ENCODE results near the gene RHCG.
"Not testable (repeated sequence)": the region's sequence is repeated elsewhere in the genome, so short reads cannot be mapped to it uniquely, and the experiment has no call there.

The RHCG gene

GRCh38 chr15:89469426-89470096 lies 26.8 kb downstream of the RHCG start:
- DNase-seq (ENCODE audit: low read depth): no peak
- H3K4me3 ChIP-seq (ENCODE audit: low read length): no peak overlapping the region
- TF ChIP-seq, protein P1, sequence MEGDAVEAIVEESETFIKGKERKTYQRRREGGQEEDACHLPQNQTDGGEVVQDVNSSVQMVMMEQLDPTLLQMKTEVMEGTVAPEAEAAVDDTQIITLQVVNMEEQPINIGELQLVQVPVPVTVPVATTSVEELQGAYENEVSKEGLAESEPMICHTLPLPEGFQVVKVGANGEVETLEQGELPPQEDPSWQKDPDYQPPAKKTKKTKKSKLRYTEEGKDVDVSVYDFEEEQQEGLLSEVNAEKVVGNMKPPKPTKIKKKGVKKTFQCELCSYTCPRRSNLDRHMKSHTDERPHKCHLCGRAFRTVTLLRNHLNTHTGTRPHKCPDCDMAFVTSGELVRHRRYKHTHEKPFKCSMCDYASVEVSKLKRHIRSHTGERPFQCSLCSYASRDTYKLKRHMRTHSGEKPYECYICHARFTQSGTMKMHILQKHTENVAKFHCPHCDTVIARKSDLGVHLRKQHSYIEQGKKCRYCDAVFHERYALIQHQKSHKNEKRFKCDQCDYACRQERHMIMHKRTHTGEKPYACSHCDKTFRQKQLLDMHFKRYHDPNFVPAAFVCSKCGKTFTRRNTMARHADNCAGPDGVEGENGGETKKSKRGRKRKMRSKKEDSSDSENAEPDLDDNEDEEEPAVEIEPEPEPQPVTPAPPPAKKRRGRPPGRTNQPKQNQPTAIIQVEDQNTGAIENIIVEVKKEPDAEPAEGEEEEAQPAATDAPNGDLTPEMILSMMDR (IDR thresholded peaks at IDR 0.05; ENCODE audit: insufficient read depth, low read depth, low read length, missing control alignments): no peak

GRCh38 chr15:89468813-89469212 lies 27.6 kb downstream of the RHCG start:
- H3K4me3 ChIP-seq (ENCODE audit: low read length): not testable (repeated sequence)
- DNase-seq (ENCODE audit: low read depth): peak; percentile 66

GRCh38 chr15:89463113-89463512 lies 33.3 kb downstream of the RHCG start:
- no peak for DNase-seq (ENCODE audit: low read depth)
- no peak overlapping the region for H3K4me3 ChIP-seq (ENCODE audit: low read length)
- TF ChIP-seq, protein P1 (IDR thresholded peaks at IDR 0.05; ENCODE audit: insufficient read depth, low read depth, low read length, missing control alignments): no peak

- H3K4me3 ChIP-seq (ENCODE audit: low read length): no peak overlapping the region
- no peak for DNase-seq (ENCODE audit: low read depth)
- TF ChIP-seq, protein P1 (IDR thresholded peaks at IDR 0.05; ENCODE audit: insufficient read depth, low read depth, low read length, missing control alignments): no peak
These were observed 34.0 kb downstream of the RHCG start for GRCh38 chr15:89462198-89462912.

DNA sequence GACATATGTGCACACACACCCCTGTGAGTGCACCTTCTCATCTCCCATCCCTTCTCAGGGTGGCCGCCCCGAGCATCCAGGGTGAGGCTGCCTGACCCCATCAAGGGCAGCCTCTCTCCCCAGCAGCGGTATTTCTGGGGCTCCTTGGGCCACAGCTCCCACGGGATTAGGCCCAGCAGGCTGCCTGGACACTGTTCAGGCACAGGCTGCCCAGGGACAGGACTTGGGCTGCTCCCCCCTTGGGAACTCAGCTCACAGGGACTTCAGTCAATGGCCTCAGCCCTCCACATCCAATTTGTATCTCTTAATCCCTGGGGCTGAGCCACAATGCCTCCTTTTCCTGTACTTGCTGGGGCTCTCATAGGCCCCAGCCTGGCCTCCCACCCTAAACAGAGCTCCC lies 35.0 kb downstream of the RHCG start:
- DNase-seq (ENCODE audit: low read depth): no peak
- TF ChIP-seq, protein P1 (IDR thresholded peaks at IDR 0.05; ENCODE audit: insufficient read depth, low read depth, low read length, missing control alignments): no peak
- no peak overlapping the region for H3K4me3 ChIP-seq (ENCODE audit: low read length)

GRCh38 chr15:89460048-89460447 lies 36.3 kb downstream of the RHCG start:
- TF ChIP-seq, protein P1 (IDR thresholded peaks at IDR 0.05; ENCODE audit: insufficient read depth, low read depth, low read length, missing control alignments): no peak
- H3K4me3 ChIP-seq (ENCODE audit: low read length): no peak overlapping the region
- DNase-seq (ENCODE audit: low read depth): no peak

DNA sequence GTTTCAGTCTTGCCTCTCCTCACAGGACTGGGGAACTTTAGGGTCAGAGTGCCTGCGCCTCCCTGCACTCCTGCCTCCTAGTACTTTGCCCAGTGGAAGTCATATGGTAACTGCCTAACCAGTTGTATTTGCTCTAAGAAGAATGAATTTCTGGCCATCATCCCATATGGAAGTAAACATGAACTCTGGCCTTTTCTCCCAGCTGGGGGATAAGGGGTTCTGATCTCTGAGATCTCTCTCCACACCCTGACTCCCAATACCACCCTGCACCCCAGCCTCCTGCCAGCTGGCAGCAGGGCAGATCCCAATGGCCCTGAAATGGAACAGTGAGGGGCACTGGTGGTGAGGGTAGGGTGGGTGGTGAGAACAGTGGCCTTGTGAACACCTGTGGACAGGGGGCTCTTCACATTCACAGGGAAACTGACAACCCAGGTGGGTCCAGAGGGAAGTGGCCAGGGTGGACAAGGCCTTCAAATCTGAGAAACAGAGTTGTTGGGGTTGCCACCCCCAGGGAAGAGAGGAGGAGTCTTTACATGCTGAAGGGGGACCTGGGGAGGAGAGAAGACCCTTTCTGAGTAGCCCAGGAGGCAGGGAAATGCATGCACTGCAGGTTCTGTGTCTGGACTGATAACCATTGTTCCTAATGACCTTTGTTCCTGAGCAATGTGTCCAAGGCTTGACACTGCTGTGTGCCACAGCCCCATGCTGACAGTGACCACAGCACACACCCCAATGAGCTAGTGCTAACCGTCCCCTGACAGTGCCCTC lies 36.9 kb downstream of the RHCG start:
- no peak for DNase-seq (ENCODE audit: low read depth)
- TF ChIP-seq, protein P1 (IDR thresholded peaks at IDR 0.05; ENCODE audit: insufficient read depth, low read depth, low read length, missing control alignments): no peak
- no peak overlapping the region for H3K4me3 ChIP-seq (ENCODE audit: low read length)

All from epithelial cell of esophagus (primary cell).